H1 (cell line): ENCODE results near the gene LRRK1. TPM values are rescaled to one million over a fixed set of nuclear protein-coding genes. Genes with fewer than 3 reads are reported as not detected.

Experiments
- CTCF ChIA-PET: fragments of 300-600 bp; sonication (Branson Sonifier 250); formaldehyde crosslinking; loops from one replicate; lab custom pipeline; 2021; ENCODE audit not compliant: partially characterized antibody; lab: Charles Lee
- POLR2A ChIA-PET: fragments of 300-600 bp; sonication (Branson Sonifier 250); formaldehyde crosslinking; loops from one replicate; lab custom pipeline; 2021; ENCODE audit warnings: inconsistent platforms; ENCODE audit not compliant: partially characterized antibody; lab: Charles Lee
- DNase-seq, 2 experiments: peaks; one replicate each; pipeline versions ENCODE4 v3.0.0 to v3.0.0-alpha.2; 2010 to 2022; ENCODE audit warnings: low spot score in 2 of 2, low read depth in 1 of 2, mixed read lengths in 1 of 2
- FAIRE-seq: peaks from 2 replicates; lab custom pipeline; 2011; peaks lifted over from hg19 to GRCh38; lab: Jason Lieb, UNC
- H2AFZ ChIP-seq: 2 replicates; pipeline ENCODE4 v1.8.1; 2012; ENCODE audit warnings: low read length, inconsistent platforms
- H2AK5ac ChIP-seq: 2 replicates; pipeline ENCODE4 v1.6.1; 2013; ENCODE audit warnings: low read depth, low read length
- H2BK120ac ChIP-seq: replicated peaks from 2 replicates; pipeline ENCODE3; 2013; ENCODE audit warnings: low read depth, low read length, inconsistent platforms
- H2BK12ac ChIP-seq: 2 replicates; pipeline ENCODE4 v1.6.1; 2013; ENCODE audit warnings: low read depth, low read length
- H2BK15ac ChIP-seq: 2 replicates; pipeline ENCODE4 v1.6.1; 2013; ENCODE audit warnings: low read length
- H2BK20ac ChIP-seq: 2 replicates; pipeline ENCODE4 v1.6.1; 2013; ENCODE audit warnings: low read length
- H2BK5ac ChIP-seq: 2 replicates; pipeline ENCODE4 v1.6.1; 2013; ENCODE audit warnings: low read depth, low read length
- H3K14ac ChIP-seq: 2 replicates; pipeline ENCODE4 v1.6.1; 2013; ENCODE audit warnings: inconsistent platforms; ENCODE audit not compliant: insufficient read length
- H3K18ac ChIP-seq: 2 replicates; pipeline ENCODE4 v1.6.1; 2013; ENCODE audit warnings: low read length; ENCODE audit errors: extremely low read depth
- H3K23ac ChIP-seq: 2 replicates; pipeline ENCODE4 v1.6.1; 2013; ENCODE audit warnings: inconsistent platforms; ENCODE audit not compliant: insufficient read length
- H3K23me2 ChIP-seq: 2 replicates; pipeline ENCODE4 v1.6.1; 2013; ENCODE audit warnings: low read depth, low read length
- H3K27ac ChIP-seq: 2 replicates; pipeline ENCODE4 v1.6.1; 2011; ENCODE audit warnings: low read depth, low read length, inconsistent platforms
- H3K27me3 ChIP-seq, 4 experiments: replicated peaks in 1 of 4; 1 replicate in 1 of 4; 2 replicates in 3 of 4; pipeline versions ENCODE4 v1.6.1 to v1.8.1; 2011 to 2013; ENCODE audit warnings: low read length in 3 of 4, mild to moderate bottlenecking in 3 of 4, inconsistent platforms in 2 of 4, mixed read lengths in 2 of 4, moderate library complexity in 1 of 4; ENCODE audit not compliant: control insufficient read depth in 3 of 4, insufficient read depth in 3 of 4; ENCODE audit errors: extremely low read depth in 1 of 4
- H3K36me3 ChIP-seq, 4 experiments: 2 replicates each; pipeline versions ENCODE4 v1.6.1 to v1.8.1; 2011 to 2013; ENCODE audit warnings: mild to moderate bottlenecking in 4 of 4, low read length in 3 of 4, moderate library complexity in 2 of 4, control low read depth in 1 of 4, inconsistent platforms in 1 of 4; ENCODE audit not compliant: insufficient read depth in 4 of 4, control insufficient read depth in 2 of 4
- H3K4ac ChIP-seq: replicated peaks from 2 replicates; pipeline ENCODE3; 2013; ENCODE audit warnings: low read length, low read depth, mixed read lengths, inconsistent platforms; ENCODE audit not compliant: insufficient read length
- H3K4me1 ChIP-seq, 4 experiments: replicated peaks in 1 of 4; 1 replicate in 1 of 4; 2 replicates in 3 of 4; pipeline versions ENCODE4 v1.6.1 to v1.8.1; 2011 to 2013; ENCODE audit warnings: low read length in 3 of 4, inconsistent platforms in 2 of 4, mixed read lengths in 1 of 4; ENCODE audit not compliant: insufficient read depth in 4 of 4, control insufficient read depth in 3 of 4
- H3K4me2 ChIP-seq, 2 experiments: 2 replicates each; pipeline versions ENCODE4 v1.6.1 to v1.8.1; 2011 to 2013; ENCODE audit warnings: low read depth in 2 of 2, low read length in 2 of 2, control low read depth in 1 of 2, inconsistent platforms in 1 of 2, mild to moderate bottlenecking in 1 of 2; ENCODE audit not compliant: insufficient read depth in 1 of 2
- H3K4me3 ChIP-seq, 4 experiments: fragments of 200-600, 300-600 bp in 1 of 4; sonication (generic), shearing (Covaris generic), sonication (Bioruptor Twin) in 1 of 4; 2 replicates each; pipeline versions ENCODE4 v1.5.1 to v1.8.1; 2011 to 2016; ENCODE audit warnings: low read length in 4 of 4, low read depth in 3 of 4, control low read depth in 2 of 4, inconsistent platforms in 2 of 4, mild to moderate bottlenecking in 2 of 4, mixed read lengths in 1 of 4, moderate library complexity in 1 of 4; ENCODE audit not compliant: insufficient read depth in 2 of 4; ENCODE audit errors: extremely low read depth in 1 of 4
- H3K56ac ChIP-seq: replicated peaks from 2 replicates; pipeline ENCODE3; 2013; ENCODE audit warnings: low read depth, mild to moderate bottlenecking, mixed read lengths, low read length, inconsistent platforms; ENCODE audit not compliant: insufficient read length
- H3K79me1 ChIP-seq: 2 replicates; pipeline ENCODE4 v1.6.1; 2013; ENCODE audit warnings: low read depth, low read length, control low read depth
- H3K79me2 ChIP-seq, 2 experiments: 2 replicates each; pipeline versions ENCODE4 v1.6.1 to v1.8.1; 2012 to 2013; ENCODE audit warnings: low read length in 2 of 2, mild to moderate bottlenecking in 2 of 2, inconsistent platforms in 1 of 2; ENCODE audit not compliant: insufficient read depth in 2 of 2, control insufficient read depth in 1 of 2
- H3K9ac ChIP-seq, 4 experiments: replicated peaks in 1 of 4; 1 replicate in 1 of 4; 2 replicates in 3 of 4; pipeline versions ENCODE4 v1.6.1 to v1.8.1; 2011 to 2013; ENCODE audit warnings: low read depth in 3 of 4, low read length in 3 of 4, control low read depth in 2 of 4, mild to moderate bottlenecking in 2 of 4, moderate library complexity in 2 of 4, inconsistent platforms in 1 of 4; ENCODE audit errors: extremely low read depth in 1 of 4
- H3K9me3 ChIP-seq, 2 experiments: 2 replicates each; pipeline versions ENCODE4 v1.6.1 to v1.8.1; 2012 to 2013; ENCODE audit warnings: mild to moderate bottlenecking in 2 of 2, moderate library complexity in 2 of 2, control low read depth in 1 of 2, inconsistent platforms in 1 of 2, low read depth in 1 of 2, low read length in 1 of 2, mixed read lengths in 1 of 2; ENCODE audit not compliant: insufficient read depth in 2 of 2
- H4K20me1 ChIP-seq, 2 experiments: replicated peaks in 1 of 2; 2 replicates each; pipeline versions ENCODE3 to v1.8.1; 2011 to 2013; ENCODE audit warnings: inconsistent platforms in 2 of 2, low read length in 2 of 2, mild to moderate bottlenecking in 1 of 2; ENCODE audit not compliant: insufficient read depth in 2 of 2, control insufficient read depth in 1 of 2
- H4K5ac ChIP-seq: 2 replicates; pipeline ENCODE4 v1.6.1; 2013; ENCODE audit warnings: low read length, low read depth, mixed read lengths, inconsistent platforms; ENCODE audit not compliant: insufficient read length
- H4K8ac ChIP-seq: 2 replicates; pipeline ENCODE4 v1.8.0; 2013; ENCODE audit warnings: mild to moderate bottlenecking, moderate library complexity, low read length, inconsistent platforms; ENCODE audit not compliant: insufficient read depth; ENCODE audit errors: extremely low read depth
- H4K91ac ChIP-seq: replicated peaks from 2 replicates; pipeline ENCODE3; 2013; ENCODE audit warnings: low read length, mixed read lengths, inconsistent platforms; ENCODE audit not compliant: insufficient read length
- GTF2F1 ChIP-seq: IDR thresholded peaks from 2 replicates; pipeline ENCODE4 v1.6.1; 2012; ENCODE audit warnings: low read depth, low read length, improper control_type of control experiment, borderline replicate concordance
- PHF8 ChIP-seq: fragments of 200-600 bp; sonication (generic); conservative IDR thresholded peaks from 2 replicates; pipeline ENCODE4 v1.7.1; 2012; ENCODE audit warnings: low read depth, mild to moderate bottlenecking, inconsistent platforms, low read length, moderate library complexity
- whole genome bisulfite sequencing, 2 experiments: shearing (Covaris generic) in 1 of 2; methylation state at CpG; one replicate each; pipeline versions ENCODE4 v1.1.6 to v1.1.7; 2013 to 2015; ENCODE audit warnings: low lambda C conversion rate in 2 of 2, mixed read lengths in 2 of 2, inconsistent platforms in 1 of 2, low coverage in 1 of 2, missing lambda C conversion rate in 1 of 2; ENCODE audit not compliant: insufficient replicate concordance in 2 of 2, insufficient coverage in 1 of 2, insufficient read length in 1 of 2; ENCODE audit errors: extremely low coverage in 1 of 2, missing lambda C conversion rate in 1 of 2; 5-methylcytosine and 5-hydroxymethylcytosine counted together
- polyA plus RNA-seq, 7 experiments: library from polyadenylated mRNA; depleted of rRNA in 3 of 7; stranded (reverse) in 5 of 7; unstranded in 2 of 7; fragments of >200 nt in 5 of 7; fragments of 200-250 nt in 2 of 7; gene quantifications; 1 replicate in 5 of 7; 2 replicates in 1 of 7; 4 replicates in 1 of 7; pipeline versions ENCODE4 v1.2.1 to v1.2.3, GENCODE V29; 2011 to 2013; ENCODE audit warnings: missing spikeins in 2 of 7, mixed read lengths in 2 of 7
- total RNA-seq: library from RNA; stranded (reverse); fragmentation: NEBNext Ultra II Directional; extraction: Animal tissue kit (Norgen Biotek cat#: 25700); gene quantifications from 2 replicates; pipeline ENCODE4 v1.2.1, GENCODE V29; 2021

Gene LRRK1
- total and polyA plus RNA-seq, 2 of the 8 experiments (the other 6 are each of a cell fraction or from before 2014, with no cell fraction given) = 1.2 to 3.6 TPM

GRCh38 chr15:100944986-100945385 is 25.8 kb downstream of the LRRK1 start:
- no peaks in the 10 kb centered on the region for H3K79me2 ChIP-seq
- H3K4me2 ChIP-seq = no peak overlapping the region
- H3K14ac ChIP-seq = no peak overlapping the region
- FAIRE-seq (no peak), DNase-seq (no peak)
- no peak overlapping the region for H3K56ac ChIP-seq
- H4K20me1 ChIP-seq = no peaks in the 10 kb centered on the region
- H2BK120ac ChIP-seq = no peak overlapping the region
- ChIA-PET CTCF (interaction anchor here (0.6 to 2.7 kb wide), 4 partner anchors 28 to 331 kb away, joined by 3 to 9 read pairs (median 5); no protein-coding TSS in a partner anchor), POLR2A (no interaction called here)
- no peaks in the 10 kb centered on the region for H3K36me3 ChIP-seq
- no peak overlapping the region for H2AFZ ChIP-seq
- peaks cover 0 to 5% (median 2%) of the 10 kb centered on the region in 4 experiments; a peak in 3 of 7 replicates for H3K4me1 ChIP-seq
- H2BK15ac ChIP-seq = no peak overlapping the region
- H2BK20ac ChIP-seq = no peak overlapping the region
- H3K23me2 ChIP-seq = peaks cover 8% of the 10 kb centered on the region; the same call in 1 of the 2 replicates
- no peak overlapping the region for H3K18ac ChIP-seq
- no peak for TF ChIP-seq GTF2F1
- TF ChIP-seq PHF8 = no peak
- H2AK5ac ChIP-seq = no peak overlapping the region
- H2BK12ac ChIP-seq = no peak overlapping the region
- no peak overlapping the region for H3K9ac ChIP-seq
- no peak overlapping the region for H3K27ac ChIP-seq
- H3K27me3 ChIP-seq = no peaks in the 10 kb centered on the region
- no peak overlapping the region for H3K4me3 ChIP-seq
- no peak overlapping the region for H3K4ac ChIP-seq
- no peak overlapping the region for H2BK5ac ChIP-seq
- H3K23ac ChIP-seq = no peak overlapping the region
- H3K9me3 ChIP-seq = no peaks in the 10 kb centered on the region
- H3K79me1 ChIP-seq = no peaks in the 10 kb centered on the region
- WGBS, 2 experiments = 95% methylated on average over 6 of the region's 6 CpGs; no CpG with 5 or more reads in 1 of the 2 experiments
- H4K91ac ChIP-seq = no peak overlapping the region
- no peak overlapping the region for H4K8ac ChIP-seq
- no peak overlapping the region for H4K5ac ChIP-seq
